ENCODE measurements around the gene ABCG5.

Gene ABCG5

DNA sequence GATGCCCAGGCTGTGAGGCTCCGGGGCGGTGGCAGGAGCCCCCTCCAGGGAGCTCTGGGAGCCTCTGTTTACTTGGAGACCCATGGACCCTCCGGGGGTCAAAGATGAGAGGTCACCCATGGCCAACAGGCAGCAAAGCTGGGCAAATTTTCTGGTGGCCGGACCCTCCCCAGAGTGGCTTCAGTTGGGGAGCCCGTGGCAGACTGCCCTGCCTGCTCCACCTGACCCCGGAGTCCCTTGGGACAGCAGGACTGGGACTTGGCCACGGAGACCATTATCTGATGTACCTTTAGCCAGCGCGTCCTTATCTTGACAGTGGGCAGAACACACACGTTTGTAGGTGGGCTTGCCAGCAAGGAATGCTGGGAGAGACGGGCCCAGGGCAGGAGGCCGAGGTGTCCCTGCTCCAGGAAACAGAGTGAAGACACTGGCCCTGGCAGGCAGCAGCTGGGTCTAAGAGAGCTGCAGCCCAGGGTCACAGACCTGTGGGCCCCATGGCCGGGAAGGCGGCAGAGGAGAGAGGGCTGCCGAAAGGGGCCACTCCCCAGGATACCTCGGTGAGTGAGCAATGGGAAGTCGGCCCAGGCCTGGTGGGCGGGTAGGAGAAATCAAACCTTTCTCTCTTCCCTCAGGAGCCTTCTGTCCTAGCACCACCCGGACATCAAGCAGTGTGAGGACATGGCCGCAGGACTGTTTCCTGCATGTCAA lies at the start of gene ABCG5, which contains the start of gene ABCG8:
Gene ABCG5 (minus strand): TSS at position 280 of the 708 bp plus-strand sequence. CDS start 160 bp downstream, at position 120.
Gene ABCG8 (plus strand): TSS at position 412 of the 708 bp plus-strand sequence. CDS start 83 bp downstream, at position 495.
- DNase-seq (ENCODE audit: low read depth in 2 of 2), result no peak

DNA sequence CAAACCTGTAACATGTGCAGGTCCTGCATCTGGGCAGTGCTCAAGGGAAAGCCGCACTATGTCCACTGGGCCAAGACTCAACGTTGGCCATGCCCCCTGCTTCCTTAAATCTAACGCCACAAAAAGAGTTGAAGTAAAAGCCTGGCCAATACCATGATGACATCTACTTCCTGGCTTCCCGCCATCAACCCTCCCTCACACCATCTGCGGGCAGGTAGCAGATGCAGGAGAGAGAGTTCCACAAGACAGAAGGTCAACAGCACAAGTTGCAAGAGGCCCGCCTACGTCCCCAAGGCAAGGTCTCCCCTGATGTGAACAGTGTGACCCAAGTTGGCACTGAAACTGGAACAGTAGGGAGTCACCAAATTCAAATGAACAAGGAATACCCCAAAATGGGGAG lies 48.5 kb upstream of the ABCG5 start:
- no peak for DNase-seq (ENCODE audit: low read depth in 2 of 2)

DNA sequence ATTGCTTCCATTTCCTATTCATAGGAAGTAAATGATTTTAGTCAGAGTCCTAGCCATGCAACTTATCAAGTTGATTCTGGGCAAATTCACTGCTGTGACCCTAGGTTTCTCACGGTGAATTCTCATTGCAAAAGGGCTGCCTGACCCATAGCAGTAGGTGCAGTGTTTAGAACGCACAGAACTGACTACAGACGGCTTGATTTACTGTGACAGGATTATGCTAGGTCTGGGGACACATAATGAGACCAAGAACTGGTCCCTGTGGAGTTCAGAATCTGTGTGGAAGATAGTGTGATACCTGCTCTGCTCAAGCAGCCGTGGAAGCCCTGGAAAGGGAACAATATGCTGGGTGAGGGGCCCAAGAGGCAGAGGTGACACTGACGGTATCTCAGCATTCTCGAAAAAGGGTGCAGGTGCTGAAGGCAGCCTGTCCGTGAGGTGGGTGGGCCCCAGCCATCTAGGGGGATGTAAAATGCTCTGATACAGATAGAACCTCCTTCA lies 46.5 kb upstream of the ABCG5 start:
- no peak for DNase-seq (ENCODE audit: low read depth in 2 of 2)

DNA sequence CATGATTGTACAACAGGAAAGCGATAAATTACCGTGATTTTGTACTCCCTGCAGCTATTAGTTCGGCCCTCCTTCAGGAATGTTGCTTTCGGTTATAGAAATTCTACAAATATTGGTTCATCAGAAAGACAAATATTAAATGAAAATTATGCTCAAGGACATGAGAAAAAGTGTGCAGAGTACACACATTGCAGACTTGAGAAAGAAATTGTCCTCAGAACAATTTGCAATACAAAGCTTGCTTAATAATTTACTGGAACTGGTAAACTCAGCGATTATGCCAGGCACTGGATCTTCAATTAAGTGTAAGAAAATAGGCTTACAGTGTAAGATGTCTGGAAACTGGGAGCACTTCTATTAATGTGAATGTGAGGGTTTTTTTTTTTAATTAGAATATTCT lies 46.0 kb upstream of the ABCG5 start:
- DNase-seq (ENCODE audit: low read depth in 2 of 2), result no peak

DNA sequence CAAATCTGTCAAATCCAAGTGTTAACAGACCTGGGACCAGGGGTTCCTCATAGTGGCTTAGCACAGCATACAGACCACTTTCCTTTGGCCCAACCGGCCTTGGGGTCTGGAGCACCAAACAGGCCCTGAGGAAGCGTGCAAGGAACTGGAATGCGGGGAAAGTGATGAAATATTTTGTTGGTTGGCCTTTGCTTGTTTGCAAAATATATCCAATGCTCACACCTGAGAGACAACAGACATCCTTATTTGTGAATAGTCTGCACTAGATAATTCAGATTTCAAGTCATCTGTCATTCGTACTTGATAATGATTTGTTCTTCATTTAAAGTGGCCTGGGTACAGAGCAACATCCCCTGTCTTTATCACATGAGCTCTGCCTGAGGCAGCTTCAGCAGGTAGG lies 43.7 kb upstream of the ABCG5 start:
- DNase-seq (ENCODE audit: low read depth in 2 of 2), result no peak

DNA sequence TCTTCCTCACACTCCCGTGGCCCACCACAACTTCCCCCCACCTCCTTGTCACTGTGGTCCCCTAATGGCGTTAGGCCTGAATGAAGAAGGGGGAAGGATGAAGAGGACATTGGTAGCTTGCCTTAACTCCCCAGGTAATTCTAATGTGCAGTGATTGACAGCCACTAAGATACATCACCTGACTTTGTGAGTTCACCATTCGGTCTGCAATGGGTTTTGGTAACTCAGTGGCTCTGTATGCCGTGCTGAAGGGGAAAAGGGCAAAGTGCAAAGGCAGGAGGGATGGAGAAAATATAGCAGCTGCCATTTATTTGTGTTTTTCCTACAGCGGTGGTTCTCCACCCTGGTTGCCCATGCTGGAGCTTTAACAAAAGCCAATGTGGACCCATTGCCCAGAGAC lies 42.3 kb upstream of the ABCG5 start:
- no peak for DNase-seq (ENCODE audit: low read depth in 2 of 2)

DNA sequence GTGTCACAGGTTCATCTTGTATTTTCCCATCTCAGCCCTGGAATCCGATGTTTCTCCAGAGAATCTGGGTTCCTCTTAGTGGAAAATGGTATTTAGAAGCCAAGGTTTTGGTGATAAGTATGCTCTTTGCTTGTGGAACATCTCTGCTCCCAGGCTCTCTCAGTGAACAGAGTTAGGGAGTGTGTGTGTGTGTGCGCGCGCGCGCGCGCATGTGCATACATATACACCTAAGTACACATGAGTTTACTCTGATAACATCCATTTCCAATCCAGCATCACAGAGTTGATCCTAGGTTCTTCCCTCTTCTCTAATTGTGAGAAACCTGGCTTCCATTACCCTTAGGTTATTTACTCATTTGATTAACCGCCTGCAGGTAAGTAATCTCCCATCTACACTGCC lies 41.8 kb upstream of the ABCG5 start:
- DNase-seq (ENCODE audit: low read depth in 2 of 2), result no peak

DNA sequence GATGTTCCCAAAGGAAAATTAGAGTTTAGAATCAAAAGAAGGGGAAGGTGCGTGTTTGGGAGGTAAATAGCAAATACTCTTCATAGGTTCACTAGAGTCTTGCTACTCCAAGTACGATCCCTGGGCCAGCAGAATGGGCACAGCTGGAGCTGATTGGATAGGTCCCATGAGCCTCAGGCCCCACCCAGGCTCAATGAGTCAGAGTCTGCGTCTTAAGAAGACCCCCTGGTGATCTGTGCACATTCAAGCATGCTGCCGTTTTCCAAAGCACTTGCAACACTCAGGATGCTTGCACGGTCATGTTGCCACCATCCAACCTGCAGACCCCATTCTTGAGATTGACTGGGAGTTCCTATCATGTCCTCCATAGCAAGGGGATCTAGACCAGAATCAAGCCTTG lies 40.6 kb upstream of the ABCG5 start:
- DNase-seq (ENCODE audit: low read depth in 2 of 2), result no peak

DNA sequence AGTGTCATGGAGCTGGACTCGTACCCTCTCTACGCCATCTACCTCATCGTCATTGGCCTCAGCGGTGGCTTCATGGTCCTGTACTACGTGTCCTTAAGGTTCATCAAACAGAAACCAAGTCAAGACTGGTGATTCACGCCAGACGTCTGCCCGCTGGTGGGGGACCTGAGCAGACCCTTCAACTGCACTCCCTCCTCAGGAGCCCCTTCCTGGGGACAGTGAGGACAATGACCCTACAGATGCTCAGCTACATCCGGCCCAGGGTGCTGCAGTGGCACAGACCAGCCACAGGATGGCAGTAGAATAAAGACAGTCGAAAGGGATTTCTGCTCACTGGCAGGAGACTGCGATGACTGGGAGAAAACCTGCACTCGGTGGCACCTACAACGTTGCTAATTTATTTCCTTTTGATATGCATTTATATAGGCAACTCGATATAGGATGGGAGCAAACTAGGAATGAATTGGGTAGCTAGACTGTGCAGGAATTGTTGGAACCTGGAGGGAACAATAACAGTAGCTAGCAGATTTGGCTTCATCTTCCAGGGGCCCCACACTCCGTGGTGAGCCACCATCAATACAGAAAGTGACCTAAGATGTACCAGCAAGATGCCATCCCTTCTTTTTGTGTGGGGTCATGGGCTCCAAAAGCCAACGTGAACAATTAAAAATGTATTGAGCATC lies 39.3 kb upstream of the ABCG5 start:
- peak; percentile 64 to 70 for DNase-seq (ENCODE audit: low read depth in 2 of 2)

DNA sequence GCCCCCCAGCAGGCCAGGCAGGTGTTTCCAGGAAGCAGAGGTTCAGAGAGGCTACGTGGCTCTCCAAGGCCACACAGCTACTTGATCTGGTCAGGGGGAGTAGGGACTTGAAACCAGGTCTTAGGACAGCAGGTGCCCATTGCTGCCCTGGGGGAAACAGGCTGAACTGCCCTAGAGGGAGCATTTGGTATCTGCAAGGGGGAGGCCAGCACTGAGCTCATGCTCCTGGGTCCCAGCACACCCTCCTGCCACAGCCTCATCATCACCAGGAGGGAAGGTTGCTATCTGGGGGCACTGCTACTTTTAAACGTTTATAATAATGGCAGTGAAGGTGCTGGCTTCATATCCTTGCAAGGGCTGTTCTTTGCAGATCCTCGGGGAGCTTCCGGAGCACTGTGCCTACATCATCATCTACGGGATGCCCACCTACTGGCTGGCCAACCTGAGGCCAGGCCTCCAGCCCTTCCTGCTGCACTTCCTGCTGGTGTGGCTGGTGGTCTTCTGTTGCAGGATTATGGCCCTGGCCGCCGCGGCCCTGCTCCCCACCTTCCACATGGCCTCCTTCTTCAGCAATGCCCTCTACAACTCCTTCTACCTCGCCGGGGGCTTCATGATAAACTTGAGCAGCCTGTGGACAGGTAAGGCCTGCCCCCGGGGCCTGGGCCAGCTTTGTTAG lies 36.3 kb upstream of the ABCG5 start:
- no peak for DNase-seq (ENCODE audit: low read depth in 2 of 2)

DNA sequence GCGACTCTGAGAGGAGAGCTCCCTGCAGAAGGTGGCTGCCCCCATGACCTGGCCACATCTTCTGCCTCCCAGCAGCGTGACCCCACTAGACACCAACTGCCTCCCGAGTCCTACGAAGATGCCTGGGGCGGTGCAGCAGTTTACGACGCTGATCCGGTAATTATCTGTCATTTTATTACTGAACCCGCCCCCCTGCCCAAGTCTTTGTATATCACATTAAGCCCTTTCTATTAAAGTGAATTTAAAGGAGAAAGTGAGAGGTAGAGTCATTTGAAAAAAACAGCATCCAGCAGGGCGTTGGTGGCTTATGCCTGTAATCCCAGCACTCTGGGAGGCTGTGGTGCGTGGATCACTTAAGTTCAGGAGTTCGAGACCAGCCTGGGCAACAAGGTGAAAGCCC lies 33.5 kb upstream of the ABCG5 start:
- DNase-seq (ENCODE audit: low read depth in 2 of 2), result no peak

DNA sequence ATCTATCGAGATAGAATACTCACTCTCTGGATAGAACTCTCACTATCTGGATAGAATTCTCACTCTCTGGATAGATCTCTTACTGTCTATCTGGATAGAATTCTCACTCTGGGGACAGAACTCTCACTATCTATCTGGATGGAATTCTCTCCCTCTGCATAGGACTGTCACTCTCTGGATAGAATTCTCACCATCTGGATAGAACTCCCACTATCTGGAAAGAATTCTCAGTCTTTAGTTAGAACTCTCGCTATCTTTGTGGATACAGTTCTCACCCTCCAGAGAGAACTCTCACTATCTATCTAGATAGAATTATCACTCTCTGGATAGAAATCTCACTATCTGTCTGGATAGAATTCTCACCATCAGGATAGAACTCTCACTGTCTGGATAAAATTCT lies 16.7 kb upstream of the ABCG5 start:
- no peak for DNase-seq (ENCODE audit: low read depth in 2 of 2)

DNA sequence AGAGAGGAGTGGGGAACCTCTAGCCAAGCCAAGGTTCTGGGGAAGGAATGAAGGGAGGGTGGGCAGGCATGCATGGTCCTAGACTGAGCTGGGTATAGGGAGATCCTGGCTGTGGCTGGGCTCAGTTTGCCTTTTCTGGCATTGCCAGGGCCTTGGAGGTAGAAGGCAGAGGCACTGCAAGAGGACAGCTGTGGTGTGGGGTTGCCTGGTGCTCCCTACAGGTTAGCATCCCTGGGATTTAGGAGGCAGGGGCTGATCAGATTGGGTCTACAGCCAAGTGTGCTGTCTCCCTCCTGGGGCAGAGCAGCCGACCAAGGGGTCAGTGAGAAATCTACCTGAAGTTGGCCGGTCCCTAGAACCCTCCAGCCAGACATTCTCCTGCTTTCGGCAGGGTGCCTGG lies 16.0 kb upstream of the ABCG5 start:
- DNase-seq (ENCODE audit: low read depth in 2 of 2), result no peak

DNA sequence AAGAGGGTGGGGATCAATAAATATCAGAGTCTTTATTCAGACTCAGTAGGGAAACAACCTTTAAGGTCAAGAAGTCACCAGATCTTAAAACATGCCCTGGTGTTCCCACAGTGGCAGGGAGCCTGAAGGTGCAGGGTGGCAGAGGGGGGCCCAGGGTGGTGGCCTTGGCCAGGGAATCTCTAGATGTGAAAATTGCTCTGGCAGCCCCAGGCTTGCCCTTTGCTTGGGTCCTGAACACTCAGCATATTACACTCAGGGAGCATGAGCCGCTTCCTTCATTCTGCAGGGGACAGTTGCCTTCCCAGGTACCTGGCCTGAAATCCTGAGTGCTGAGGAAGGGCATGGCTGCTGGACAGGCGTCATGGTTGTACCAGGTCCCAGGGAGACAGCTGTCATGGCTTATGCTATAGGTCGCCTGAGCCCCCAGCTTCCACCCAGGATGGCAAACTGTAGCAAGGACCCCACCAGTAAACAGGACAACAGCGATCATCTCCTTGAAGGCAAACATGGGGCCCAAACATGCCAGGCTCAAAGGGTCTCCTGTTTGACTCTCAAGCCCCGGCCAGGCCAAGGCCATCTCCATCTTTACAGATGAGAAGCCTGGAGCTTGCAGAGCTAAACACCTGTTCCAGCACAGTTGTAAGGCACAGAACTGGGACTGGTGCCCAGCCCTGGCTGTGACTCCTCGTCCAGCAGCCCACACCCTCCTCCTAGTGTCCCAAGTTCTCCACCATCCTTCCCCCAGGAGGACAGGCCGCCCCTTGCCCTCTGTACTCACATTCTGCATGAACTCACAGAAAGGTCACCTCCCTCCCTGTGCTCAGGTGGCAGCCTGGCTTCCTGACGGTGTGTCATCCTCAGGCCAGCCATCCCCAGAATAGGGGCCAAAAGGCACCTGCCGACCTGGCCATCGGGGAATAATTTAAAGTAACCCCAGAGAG lies 14.8 kb upstream of the ABCG5 start:
- no peak for DNase-seq (ENCODE audit: low read depth in 2 of 2)

DNA sequence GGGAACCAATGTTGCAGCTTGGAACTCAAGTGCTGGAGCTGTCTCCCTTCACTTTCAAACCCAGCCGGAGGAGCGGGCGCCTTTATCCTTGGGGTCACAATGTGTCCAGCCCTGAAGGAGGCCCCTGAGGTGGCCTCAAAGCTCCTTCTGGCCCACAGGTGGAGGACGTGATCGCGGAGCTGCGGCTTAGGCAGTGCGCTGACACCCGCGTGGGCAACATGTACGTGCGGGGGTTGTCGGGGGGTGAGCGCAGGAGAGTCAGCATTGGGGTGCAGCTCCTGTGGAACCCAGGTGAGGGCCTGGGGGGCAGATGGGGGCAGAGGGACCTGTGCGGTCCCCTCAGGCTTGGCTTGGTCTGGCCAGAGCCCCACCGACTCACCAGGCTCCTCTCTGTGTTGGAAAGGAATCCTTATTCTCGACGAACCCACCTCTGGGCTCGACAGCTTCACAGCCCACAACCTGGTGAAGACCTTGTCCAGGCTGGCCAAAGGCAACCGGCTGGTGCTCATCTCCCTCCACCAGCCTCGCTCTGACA lies 13.6 kb upstream of the ABCG5 start:
- no peak for DNase-seq (ENCODE audit: low read depth in 2 of 2)

DNA sequence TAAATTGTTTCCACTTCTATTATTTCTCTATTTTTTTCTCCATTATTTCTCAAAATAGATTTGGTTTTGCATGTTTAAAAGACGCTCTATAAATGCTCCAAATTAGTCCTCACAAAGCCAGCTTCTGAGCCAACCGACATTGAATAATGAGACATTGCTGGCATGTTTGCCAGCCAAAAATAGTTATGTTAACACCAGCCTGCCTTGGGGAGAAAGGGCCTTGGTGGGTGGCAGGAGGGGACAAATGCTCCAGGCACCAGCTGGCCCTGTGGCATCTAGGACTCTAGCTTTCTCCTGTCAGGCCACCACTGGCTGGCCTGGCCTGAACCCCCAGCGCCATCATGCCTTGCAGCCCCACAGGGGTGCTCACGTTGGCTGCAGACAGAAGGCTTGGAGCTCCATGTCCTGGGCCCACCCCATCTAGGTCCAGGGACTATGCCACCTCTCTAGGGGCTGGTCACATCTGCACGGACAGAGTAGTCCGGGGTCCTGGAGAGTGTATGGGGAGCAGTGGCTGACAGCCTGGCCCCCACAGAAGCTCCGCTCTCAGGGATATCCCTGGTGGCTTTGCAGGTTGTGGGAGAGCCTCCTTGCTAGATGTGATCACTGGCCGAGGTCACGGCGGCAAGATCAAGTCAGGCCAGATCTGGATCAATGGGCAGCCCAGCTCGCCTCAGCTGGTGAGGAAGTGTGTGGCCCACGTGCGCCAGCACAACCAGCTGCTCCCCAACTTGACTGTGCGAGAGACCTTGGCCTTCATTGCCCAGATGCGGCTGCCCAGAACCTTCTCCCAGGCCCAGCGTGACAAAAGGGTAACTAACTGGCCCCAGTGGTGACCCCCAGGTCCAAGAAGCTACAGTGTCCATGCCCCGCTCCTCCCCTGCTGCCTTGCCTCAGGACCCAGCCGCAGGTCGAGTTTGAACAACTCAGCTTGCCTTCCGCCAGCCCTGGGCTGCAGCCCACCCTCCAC lies 12.7 kb upstream of the ABCG5 start:
- no peak for DNase-seq (ENCODE audit: low read depth in 2 of 2)

DNA sequence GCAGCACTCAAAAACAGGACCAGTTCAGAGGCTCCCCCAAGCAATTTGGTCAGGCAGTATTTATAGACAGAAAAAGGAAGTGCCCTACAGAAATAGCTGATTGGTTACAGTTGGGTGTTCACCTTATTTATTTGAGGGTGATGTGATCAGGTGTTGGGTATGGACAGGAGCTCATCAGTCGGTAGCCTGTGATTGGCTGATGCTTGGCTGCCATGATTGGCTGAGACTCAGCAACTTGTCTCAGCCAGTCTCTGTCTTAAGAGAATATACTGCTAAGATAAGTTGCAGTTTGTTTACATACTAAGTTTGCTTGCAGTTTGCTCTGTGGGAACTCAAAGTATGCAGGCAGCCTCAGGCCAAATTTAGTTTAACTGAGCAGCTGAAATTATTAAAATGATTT lies 9.6 kb upstream of the ABCG5 start:
- DNase-seq (ENCODE audit: low read depth in 2 of 2), result no peak

DNA sequence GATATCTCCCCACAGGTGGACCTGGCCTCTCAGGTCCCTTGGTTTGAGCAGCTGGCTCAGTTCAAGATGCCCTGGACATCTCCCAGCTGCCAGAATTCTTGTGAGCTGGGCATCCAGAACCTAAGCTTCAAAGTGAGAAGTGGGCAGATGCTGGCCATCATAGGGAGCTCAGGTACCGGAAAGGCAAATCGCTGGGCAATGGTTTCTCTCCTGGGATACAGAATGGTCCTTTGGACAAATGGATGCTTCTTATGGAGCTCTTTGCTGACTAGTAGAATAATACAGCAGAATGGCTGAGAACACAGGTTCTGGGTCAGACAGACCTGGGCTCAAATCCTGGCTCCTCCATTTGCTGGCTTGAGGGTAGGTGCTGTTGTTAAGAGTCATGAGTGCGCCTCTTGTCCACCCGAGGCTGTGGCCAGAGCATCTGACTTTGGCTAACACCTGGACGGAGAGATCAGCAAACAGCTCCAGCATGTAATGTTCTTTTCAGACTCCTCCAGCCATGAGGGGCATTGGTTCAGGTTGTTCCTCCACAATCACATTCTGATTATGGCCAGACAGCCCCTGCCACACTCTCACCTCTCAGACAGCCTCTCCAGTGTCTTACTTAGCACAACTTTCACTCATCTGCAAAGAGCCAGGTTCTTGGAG lies 7.6 kb upstream of the ABCG5 start:
- DNase-seq (ENCODE audit: low read depth in 2 of 2), result no peak

DNA sequence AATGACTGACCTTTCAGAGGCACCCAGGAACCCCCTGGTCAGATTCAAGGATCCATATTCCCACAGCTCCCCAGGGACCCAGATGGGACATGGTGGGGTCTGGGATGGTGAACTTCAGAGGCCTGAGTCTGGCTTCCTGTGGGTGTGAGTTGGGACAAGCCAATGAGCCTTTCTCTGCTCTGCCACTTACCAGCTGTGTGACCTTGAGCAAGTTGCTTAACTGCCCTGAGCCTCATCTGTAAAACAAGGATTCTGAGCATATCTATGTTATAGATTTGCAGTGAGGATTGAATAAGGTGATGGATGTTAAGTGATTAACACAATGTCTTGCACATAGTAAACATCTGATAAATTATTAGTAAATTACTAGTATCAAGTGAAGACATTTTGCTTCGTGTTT lies 6.5 kb upstream of the ABCG5 start:
- no peak for DNase-seq (ENCODE audit: low read depth in 2 of 2)

DNA sequence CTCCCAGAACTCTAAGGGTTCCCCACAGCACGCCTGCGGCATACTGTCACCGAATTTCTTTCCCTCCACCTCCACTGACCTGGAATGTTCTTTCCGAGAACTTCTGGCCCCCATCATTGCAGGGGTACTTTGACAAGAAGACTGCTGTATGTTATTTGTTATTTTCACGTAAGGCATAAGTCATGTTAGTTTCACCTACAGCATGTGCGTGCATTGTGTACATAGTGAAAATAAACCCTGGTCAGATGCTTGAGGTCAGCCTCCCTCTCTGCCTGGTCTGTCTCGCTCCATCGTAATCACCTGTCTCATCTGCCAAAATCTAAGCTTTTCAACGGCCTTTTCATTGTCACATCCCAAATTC lies 4.2 kb upstream of the ABCG5 start:
- no peak for DNase-seq (ENCODE audit: low read depth in 2 of 2)
